Right cardiac atrium (tissue), 5 donors: ENCODE data around the gene CDC42EP4. TPM values are rescaled to one million over a fixed set of nuclear protein-coding genes. Genes with fewer than 3 reads are reported as not detected.
"Not testable (repeated sequence)": the region's sequence is repeated elsewhere in the genome, so short reads cannot be mapped to it uniquely, and the experiment has no call there.

Experiments
- ATAC-seq, 2 donors: fragments of 200-7000 bp; cut with Tn5 transposase; one replicate each; pipeline versions ENCODE4 v1.8.0 to v1.9.1; 2020; ENCODE audit warnings: moderate library complexity in 2 of 2, mild to moderate bottlenecking in 1 of 2
- DNase-seq, 3 donors: peaks; one replicate each; pipeline ENCODE4 v3.0.0-alpha.2; 2020
- H3K27ac ChIP-seq: one replicate; pipeline ENCODE4 v1.5.1; 2013; ENCODE audit warnings: mild to moderate bottlenecking, low read length, control low read depth, moderate library complexity
- H3K27me3 ChIP-seq: one replicate; pipeline ENCODE4 v1.6.1; 2013; ENCODE audit not compliant: control insufficient read depth, insufficient read depth
- H3K4me1 ChIP-seq: one replicate; pipeline ENCODE4 v1.6.1; 2013; ENCODE audit warnings: low read length; ENCODE audit not compliant: control insufficient read depth, insufficient read depth
- H3K4me3 ChIP-seq: one replicate; pipeline ENCODE4 v1.5.1; 2013; ENCODE audit warnings: low read length, control low read depth
- H3K9me3 ChIP-seq: one replicate; pipeline ENCODE4 v1.6.1; 2013; ENCODE audit warnings: low read length; ENCODE audit not compliant: control insufficient read depth
- WGBS: extraction: QIAGEN DNeasy Blood & Tissue Kit; methylation state at CpG from one replicate; pipeline ENCODE4 v1.1.7; 2013; 5-methylcytosine and 5-hydroxymethylcytosine counted together
- intact Hi-C, 4 donors: fragments of 100-400 bp; cut with DNase I; formaldehyde crosslinking; loops; one replicate each; pipeline versions ENCODE4 v1.11.0 to v1.14.0; 2022 to 2023
- polyA plus RNA-seq: library from polyadenylated mRNA; stranded (reverse); fragments of 200-250 nt; gene quantifications from one replicate; pipeline ENCODE4 v1.2.3, GENCODE V29; 2013
- total RNA-seq, 4 donors: library from RNA; stranded (reverse); fragmentation: NEBNext Ultra II Directional; extraction: Animal tissue kit (Norgen Biotek cat#: 25700); gene quantifications; one replicate each; pipeline ENCODE4 v1.2.1, GENCODE V29; 2021
- donor health status: healthy with polysubstance abuse.
- donor health status: DM: no; HTN: yes; CAD: no.
- donor health status: DM: no; HTN: no; CAD: no.
- donor health status: DM: no; HTN: yes; CAD: no; lungs with severe emphysema.
- donor health status: DM: yes; HTN: yes; CAD: no.

CDC42EP4 gene
- total and polyA plus RNA-seq, 5 donors = 28.1 to 47.1 (median 37.2) TPM

- ATAC-seq (no peak), DNase-seq (peak in 2 of 3 donors; percentile 61 to 70)
- Histone ChIP-seq H3K27ac (peak overlapping the region; percentile 96), H3K27me3 (no peaks in the 10 kb centered on the region), H3K4me3 (peak overlapping the region; percentile 94), H3K4me1 (peaks cover 15% of the 10 kb centered on the region), H3K9me3 (no peaks in the 10 kb centered on the region)
- WGBS = 10% methylated on average over 21 of the region's 21 CpGs
- intact Hi-C loops = loop anchor here (2.0 to 10.0 kb wide), 3 partner anchors 53 to 57 kb away; no protein-coding TSS in a partner anchor
These were observed 1.8 kb downstream of the CDC42EP4 start for GRCh38 chr17:73309727-73310596.

DNA sequence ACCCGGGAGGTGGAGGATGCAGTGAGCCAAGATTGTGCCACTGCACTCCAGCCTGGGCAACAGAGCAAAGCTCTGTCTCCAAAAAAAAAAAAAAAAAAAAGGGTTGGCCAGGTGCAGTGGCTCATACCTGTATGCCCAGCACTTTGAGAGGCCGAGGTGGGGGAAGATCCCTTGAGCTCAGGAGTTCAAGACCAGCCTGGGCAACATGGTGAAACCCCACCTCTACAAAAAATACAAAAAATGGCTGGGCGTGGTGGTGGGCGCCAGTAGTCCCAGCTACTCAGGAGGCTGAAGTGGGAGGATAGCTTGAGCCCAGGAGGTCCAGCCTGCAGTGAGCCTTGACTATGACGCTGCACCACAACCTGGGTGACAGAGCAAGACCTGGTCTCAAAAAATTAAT, 2.8 kb downstream of the CDC42EP4 start:
- peaks cover 18% of the 10 kb centered on the region for H3K4me1 ChIP-seq
- H3K4me3 ChIP-seq = peak overlapping the region; percentile 94
- DNase-seq = peak in 1 of 3 donors; percentile 44
- H3K27ac ChIP-seq, H3K27me3 ChIP-seq, ATAC-seq, H3K9me3 ChIP-seq: not testable (repeated sequence)
- intact Hi-C loops = loop anchor here in 1 of 4 donors (5.0 kb wide), 1 partner anchor 58 kb away; no protein-coding TSS in a partner anchor
- WGBS = 63% methylated on average over 5 of the region's 5 CpGs

DNA sequence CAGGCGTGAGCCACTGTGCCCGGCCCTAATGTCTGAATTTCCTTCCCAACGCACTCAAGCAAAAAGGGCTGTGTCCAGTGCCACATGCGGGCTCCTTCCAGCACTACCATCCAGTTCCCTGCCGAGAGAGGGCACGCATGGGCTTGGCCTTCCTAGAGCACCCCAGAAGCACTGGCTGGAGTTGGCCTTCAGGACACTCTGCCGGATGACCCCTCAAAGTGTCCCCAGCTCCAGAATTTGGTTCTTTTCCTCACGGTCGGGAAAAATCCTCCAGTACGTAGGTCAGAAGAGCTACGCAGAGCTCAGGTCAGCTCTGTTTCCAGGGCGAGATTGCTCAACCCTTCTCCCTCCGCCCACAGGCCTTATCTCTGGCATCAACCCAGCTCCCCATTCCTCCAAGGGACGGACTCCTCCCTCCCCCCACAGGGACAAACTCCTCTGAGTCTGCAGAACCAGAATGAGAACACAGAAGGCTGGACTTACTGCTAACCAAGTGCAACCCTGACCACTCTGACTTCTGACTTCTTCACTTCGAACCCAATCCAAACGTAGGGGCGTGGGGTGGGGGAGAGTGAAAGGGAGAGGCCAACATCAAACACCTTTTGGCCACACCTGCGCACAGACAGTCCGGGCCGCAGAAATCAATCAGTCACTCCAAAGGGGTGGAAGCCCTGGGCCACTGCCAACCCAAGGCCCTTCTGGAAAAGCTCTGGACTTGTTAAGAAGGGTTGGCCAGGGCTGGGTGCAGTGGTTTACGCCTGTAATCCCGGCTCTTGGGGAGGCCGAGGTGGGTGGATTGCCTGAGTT, 3.6 kb downstream of the CDC42EP4 start:
- intact Hi-C loops = loop anchor here in 1 of 4 donors (5.0 kb wide), 1 partner anchor 59 kb away; no protein-coding TSS in a partner anchor
- Histone ChIP-seq H3K27ac (peak overlapping the region; percentile 98), H3K27me3 (no peaks in the 10 kb centered on the region), H3K4me3 (peak overlapping the region; percentile 11), H3K4me1 (peaks cover 18% of the 10 kb centered on the region), H3K9me3 (no peaks in the 10 kb centered on the region)
- peak; percentile 33 to 34 for ATAC-seq
- 23% methylated on average over 23 of the region's 23 CpGs for WGBS
- peak; percentile 89 to 92 (median 90) for DNase-seq

DNA sequence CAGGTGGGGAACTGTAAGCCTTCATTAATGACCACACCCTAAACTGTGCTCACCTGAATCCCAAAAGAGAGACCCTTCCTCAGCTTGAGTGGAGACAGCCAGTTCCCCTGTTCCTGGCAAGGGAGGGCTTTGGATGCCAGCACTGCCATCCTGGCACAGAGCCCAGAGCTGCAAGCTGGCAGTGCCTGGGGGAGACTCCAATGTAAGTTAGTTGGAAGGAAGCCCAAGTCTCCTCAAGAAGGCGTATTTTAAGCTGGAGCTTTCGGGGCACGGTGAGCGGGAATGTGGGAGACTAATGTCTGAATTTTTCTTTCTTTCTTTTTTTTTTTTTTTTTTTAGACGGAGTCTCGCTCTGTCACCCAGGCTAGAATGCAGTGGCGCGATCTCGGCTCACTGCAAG, 4.7 kb downstream of the CDC42EP4 start:
- H3K27me3 ChIP-seq = no peaks in the 10 kb centered on the region
- ATAC-seq (no peak), DNase-seq (peak; percentile 50 to 76 (median 62))
- no peaks in the 10 kb centered on the region for H3K9me3 ChIP-seq
- intact Hi-C loops = loop anchor here in 1 of 4 donors (5.0 kb wide), 1 partner anchor 60 kb away; no protein-coding TSS in a partner anchor
- no peak overlapping the region for H3K4me3 ChIP-seq
- peaks cover 18% of the 10 kb centered on the region for H3K4me1 ChIP-seq
- 53% methylated on average over 9 of the region's 9 CpGs for WGBS
- H3K27ac ChIP-seq = peak overlapping the region; percentile 75

DNA sequence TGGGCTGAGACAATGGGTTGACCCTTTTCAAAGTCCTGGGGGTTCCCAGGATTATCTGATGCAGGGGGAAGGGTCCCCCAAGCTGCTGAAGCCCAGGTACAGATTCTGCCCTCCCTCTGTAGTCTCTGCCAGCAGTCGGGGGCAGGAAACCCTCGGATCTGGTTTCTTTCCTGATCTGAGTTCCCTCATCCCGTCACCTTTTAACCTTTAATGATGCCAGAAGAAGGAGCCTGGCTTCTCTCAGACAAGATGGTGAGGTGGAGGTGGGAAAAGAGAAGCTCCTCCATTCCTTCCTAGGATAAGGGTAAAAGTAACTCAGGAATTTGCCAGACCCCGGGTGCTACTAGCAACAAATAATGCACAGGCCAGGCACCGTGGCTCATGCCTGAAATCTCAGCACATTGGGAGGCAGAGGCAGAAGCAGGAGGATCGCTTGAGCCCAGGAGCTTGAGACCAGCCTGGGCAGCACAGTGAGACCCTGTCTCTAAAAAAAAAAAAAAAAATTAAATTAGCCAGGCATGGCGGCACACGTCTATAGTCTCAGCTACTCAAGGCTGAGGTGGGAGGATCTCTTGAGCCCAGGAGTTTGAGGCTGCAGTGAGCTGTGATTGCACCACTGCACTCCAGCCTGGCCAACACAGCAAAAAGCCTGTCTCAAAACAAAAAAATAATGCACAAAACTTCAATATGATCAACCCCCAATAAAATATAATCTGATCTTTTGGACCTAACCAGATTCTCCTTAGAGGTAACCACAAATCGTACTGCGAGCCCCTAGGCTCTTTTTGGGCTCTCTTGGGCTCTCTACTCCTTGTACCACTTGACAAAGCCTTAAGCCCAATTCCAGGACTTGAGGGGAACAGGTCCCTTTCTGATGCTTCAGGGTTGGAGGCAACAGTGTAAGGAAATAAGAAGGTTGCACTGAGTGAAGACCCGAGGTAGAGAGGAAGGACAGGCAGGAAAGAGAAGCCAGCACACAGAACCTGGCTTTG, 5.7 kb downstream of the CDC42EP4 start:
- intact Hi-C loops = loop anchor here in 1 of 4 donors (5.0 kb wide), 1 partner anchor 61 kb away; no protein-coding TSS in a partner anchor

DNA sequence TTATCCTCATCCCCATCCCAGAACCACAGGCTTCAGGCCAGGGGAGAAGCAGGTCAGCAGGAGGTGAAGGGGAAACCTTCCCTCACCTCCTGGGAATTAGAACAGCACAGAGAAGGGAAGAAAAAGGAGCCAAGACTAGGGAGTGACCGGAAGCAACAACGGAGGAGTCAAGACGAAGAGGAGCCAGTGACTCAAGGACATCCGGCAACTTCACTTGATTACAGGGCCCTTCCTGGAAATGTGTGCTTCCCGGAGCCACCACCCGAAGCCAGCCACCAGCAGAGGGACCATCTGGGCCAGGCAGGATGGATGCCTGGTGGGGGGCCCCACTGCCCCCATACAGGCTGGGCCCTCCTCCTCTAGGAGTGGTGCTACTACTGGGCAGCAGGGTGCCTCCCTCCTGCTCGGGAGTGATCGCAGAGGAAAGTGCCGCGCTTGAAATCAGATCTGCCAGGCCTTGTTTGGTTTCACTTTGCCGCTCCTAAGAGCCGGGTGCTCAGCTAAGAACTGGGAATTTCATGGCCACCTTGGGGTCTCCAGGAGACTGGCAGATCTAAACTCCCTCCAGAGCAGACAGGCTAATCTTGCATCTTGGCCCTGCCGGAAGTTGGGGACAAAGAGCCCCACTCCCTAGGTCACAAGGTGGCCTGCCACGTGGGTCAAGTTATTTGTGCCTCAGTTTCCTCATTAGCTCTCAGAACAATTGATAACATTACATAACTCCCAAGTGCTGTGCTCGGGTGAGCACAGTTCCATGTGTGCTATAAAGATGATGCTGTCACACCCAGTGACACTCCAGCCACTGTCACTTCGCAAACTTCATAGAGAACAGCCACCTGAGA, 6.6 kb downstream of the CDC42EP4 start:
- ATAC-seq = peak; percentile 73 to 86
- DNase-seq = peak; percentile 87 to 88 (median 87)
- WGBS = 10% methylated on average over 16 of the region's 16 CpGs

More for the DNA sequence above, 5.7 kb downstream of the CDC42EP4 start:
- peak overlapping the region; percentile 94 for H3K27ac ChIP-seq
- ATAC-seq (no peak), DNase-seq (peak in 1 of 3 donors; percentile 30)
- WGBS = 46% methylated on average over 11 of the region's 11 CpGs
- H3K4me3 ChIP-seq = peak overlapping the region; percentile 7
- H3K27me3 ChIP-seq = no peaks in the 10 kb centered on the region
- no peaks in the 10 kb centered on the region for H3K9me3 ChIP-seq
- H3K4me1 ChIP-seq = peaks cover 18% of the 10 kb centered on the region

GRCh38 chr17:73304438-73304837, 7.4 kb downstream of the CDC42EP4 start:
- intact Hi-C loops = no loop called here
- WGBS = 21% methylated on average over 8 of the region's 8 CpGs
- H3K4me3 ChIP-seq = no peak overlapping the region
- no peak for DNase-seq
- H3K9me3 ChIP-seq = no peaks in the 10 kb centered on the region
- peaks cover 26% of the 10 kb centered on the region for H3K4me1 ChIP-seq
- ATAC-seq = peak in 1 of 2 donors; percentile 6
- H3K27ac ChIP-seq = peak overlapping the region; percentile 94
- H3K27me3 ChIP-seq = no peaks in the 10 kb centered on the region

More for the DNA sequence above, 6.6 kb downstream of the CDC42EP4 start:
- intact Hi-C loops = loop anchor here in 1 of 4 donors (5.0 kb wide), 1 partner anchor 62 kb away; no protein-coding TSS in a partner anchor
- H3K4me1 ChIP-seq = peaks cover 21% of the 10 kb centered on the region
- peak overlapping the region; percentile 7 for H3K4me3 ChIP-seq
- no peaks in the 10 kb centered on the region for H3K27me3 ChIP-seq
- peak overlapping the region; percentile 94 for H3K27ac ChIP-seq
- no peaks in the 10 kb centered on the region for H3K9me3 ChIP-seq

GRCh38 chr17:73302189-73302588, 9.6 kb downstream of the CDC42EP4 start:
- no peak for ATAC-seq
- H3K4me1 ChIP-seq = peaks cover 34% of the 10 kb centered on the region
- H3K9me3 ChIP-seq = no peaks in the 10 kb centered on the region
- intact Hi-C loops = no loop called here
- 37% methylated on average over 3 of the region's 3 CpGs for WGBS
- DNase-seq = peak in 1 of 3 donors; percentile 1
- H3K27ac ChIP-seq = no peak overlapping the region
- H3K4me3 ChIP-seq = no peak overlapping the region
- no peaks in the 10 kb centered on the region for H3K27me3 ChIP-seq

GRCh38 chr17:73301369-73301768, 10.4 kb downstream of the CDC42EP4 start:
- Histone ChIP-seq H3K9me3 (no peaks in the 10 kb centered on the region), H3K4me1 (peaks cover 27% of the 10 kb centered on the region), H3K27me3 (no peaks in the 10 kb centered on the region), H3K27ac (no peak overlapping the region), H3K4me3 (no peak overlapping the region)
- no peak for DNase-seq
- 74% methylated on average over 2 of the region's 2 CpGs for WGBS
- ATAC-seq = no peak
- intact Hi-C loops = no loop called here
